ENCODE results near the gene UTP3.
"Not testable (repeated sequence)": the region's sequence is repeated elsewhere in the genome, so short reads cannot be mapped to it uniquely, and the experiment has no call there.

Gene UTP3, protein sequence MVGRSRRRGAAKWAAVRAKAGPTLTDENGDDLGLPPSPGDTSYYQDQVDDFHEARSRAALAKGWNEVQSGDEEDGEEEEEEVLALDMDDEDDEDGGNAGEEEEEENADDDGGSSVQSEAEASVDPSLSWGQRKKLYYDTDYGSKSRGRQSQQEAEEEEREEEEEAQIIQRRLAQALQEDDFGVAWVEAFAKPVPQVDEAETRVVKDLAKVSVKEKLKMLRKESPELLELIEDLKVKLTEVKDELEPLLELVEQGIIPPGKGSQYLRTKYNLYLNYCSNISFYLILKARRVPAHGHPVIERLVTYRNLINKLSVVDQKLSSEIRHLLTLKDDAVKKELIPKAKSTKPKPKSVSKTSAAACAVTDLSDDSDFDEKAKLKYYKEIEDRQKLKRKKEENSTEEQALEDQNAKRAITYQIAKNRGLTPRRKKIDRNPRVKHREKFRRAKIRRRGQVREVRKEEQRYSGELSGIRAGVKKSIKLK

DNA sequence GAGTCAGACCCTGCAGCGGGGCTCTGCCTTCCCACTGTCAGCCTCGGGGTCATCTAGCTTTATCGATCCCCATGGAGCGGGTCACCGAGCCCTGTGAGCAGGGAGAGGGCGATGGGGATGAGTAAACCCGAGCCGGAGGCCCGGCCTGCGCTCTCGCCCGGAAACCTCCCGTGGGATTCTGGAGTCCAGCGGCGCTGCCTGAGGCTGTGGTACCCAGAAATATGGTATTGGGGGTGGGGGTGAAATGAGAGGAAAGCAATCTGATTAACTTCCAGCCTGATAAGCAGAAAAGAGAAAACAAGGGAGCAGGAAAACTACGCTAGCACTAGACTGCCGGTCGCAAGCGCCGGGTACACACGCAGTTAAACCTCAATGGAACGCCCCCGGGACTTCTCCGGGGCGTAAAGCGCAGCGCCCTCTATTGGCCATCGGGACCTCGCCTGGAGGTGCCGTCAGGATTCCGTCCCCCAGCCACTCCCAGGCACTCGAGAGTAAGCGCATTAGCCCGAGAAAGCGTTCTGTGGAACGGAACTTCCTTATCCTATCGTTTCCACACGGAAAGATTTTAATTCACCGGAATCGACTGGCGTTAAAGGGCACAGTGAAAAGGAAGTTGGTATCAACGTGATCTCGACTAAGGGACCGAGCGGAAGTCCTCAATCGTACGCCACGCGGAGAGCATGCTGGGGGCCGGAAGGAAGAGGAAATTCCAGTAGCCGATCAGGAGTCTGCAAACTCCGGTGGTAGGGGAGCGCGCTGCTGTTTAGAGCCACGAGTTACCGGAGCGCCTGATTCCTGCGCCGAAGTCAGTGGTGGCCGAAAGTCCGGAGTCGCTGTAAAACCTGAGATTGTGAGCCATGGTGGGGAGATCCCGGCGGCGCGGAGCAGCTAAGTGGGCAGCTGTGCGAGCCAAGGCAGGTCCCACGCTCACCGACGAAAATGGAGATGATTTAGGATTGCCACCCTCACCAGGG is at the start of gene UTP3:
Gene UTP3 (plus strand): TSS at position 712 of the 974 bp plus-strand sequence. CDS start 146 bp downstream, at position 858.
- H3K4me1 ChIP-seq, result peaks cover 44% of the 10 kb centered on the region
- peak within 1 kb of the TSS; percentile 92 for H3K9ac ChIP-seq

DNA sequence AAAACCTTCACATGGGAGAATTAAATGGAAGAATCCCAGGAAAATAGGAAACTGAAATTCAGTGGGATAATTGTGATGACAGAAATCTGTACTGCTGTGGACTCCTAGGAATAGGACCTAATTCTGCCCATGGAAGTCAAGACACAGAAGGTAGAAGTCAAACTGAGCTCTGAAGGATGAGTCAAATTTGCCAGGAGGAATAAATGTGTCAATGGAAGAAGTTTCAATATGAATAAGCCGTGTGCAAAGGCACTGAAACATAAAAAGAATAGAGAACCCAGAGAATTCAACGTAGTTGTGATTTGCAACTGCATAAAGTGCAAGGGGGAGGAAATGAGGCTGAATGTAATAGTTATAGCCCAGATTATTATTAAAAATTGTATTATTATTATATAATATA is 48.1 kb upstream of the UTP3 start:
- no peaks in the 10 kb centered on the region for H3K9me3 ChIP-seq
- H3K27me3 ChIP-seq, result no peaks in the 10 kb centered on the region
- H3K4me1 ChIP-seq, result no peaks in the 10 kb centered on the region
- no peak for TF ChIP-seq Cebpa-rat (IDR thresholded peaks at IDR 0.05)
- no peaks in the 10 kb centered on the region for H3K36me3 ChIP-seq
- H4K20me1 ChIP-seq, result no peaks in the 10 kb centered on the region
- H3K9ac ChIP-seq, result no peak overlapping the region
- H3K4me2 ChIP-seq, result no peak overlapping the region
- H3K4me3 ChIP-seq, result no peak overlapping the region
- no peak overlapping the region for H3K27ac ChIP-seq

More for the DNA sequence above, at the start of gene UTP3:
- peak within 1 kb of the TSS; percentile 85 for H3K4me3 ChIP-seq
- peak within 1 kb of the TSS; percentile 94 for H3K27ac ChIP-seq
- peaks cover 40% of the 10 kb centered on the region for H4K20me1 ChIP-seq
- peak within 1 kb of the TSS; percentile 89 for H3K4me2 ChIP-seq
- H3K36me3 ChIP-seq, result peaks cover 11% of the 10 kb centered on the region; the same call in 1 of the 2 replicates
- no peaks in the 10 kb centered on the region for H3K9me3 ChIP-seq
- no peaks in the 10 kb centered on the region for H3K27me3 ChIP-seq
- TF ChIP-seq Cebpa-rat (IDR thresholded peaks at IDR 0.05), result no peak

DNA sequence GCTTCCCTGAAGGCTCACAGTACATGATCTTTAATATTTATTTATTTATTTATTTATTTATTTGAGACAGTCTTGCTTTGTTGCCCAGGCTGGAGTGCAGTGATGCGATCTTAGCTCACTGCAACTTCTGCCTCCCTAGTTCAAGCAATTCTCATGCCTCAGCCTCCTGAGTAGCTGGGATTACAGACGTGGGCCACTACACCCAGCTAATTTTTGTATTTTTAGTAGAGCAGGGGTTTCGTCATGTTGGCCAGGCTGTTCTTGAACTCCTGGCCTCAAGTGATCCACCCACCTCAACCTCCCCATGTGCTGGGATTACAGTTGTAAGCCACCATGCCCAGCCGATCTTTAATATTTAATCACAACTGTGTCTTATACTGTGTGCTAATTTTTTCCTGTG is 37.6 kb upstream of the UTP3 start:
- not testable (repeated sequence) for H3K36me3 ChIP-seq, H3K4me2 ChIP-seq, H3K27ac ChIP-seq

DNA sequence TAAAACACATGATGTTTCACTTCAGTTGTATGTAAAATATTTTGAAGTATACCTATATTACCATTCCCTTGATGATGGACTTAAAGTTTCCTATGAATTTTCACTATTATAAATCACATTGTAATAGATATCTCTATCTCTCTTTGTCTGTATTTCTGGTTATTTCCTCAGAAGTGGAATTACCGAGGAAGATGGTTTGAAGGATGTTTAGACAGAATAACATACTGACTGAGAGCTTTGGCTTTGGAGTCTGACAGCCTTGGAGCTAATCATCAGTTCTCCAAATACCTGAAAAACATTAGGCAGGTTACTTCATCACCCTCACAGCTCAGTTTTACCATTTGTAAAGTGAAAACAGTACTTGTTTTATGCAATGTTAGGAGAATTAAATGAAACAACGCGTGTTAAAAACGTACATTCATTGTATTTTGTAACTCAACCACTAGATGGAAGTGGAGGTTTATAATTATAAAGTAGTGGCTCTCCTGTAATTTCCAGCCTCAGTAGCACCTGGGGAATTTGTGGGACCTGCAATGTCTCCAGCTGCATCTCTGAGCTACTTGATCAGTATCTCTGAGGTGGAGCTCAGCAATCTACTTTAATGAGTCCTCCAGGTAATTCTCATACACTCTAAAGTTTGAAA is 36.3 kb upstream of the UTP3 start:
- no peaks in the 10 kb centered on the region for H4K20me1 ChIP-seq
- H3K4me1 ChIP-seq, result no peaks in the 10 kb centered on the region
- no peak for TF ChIP-seq Cebpa-rat (IDR thresholded peaks at IDR 0.05)
- no peak overlapping the region for H3K27ac ChIP-seq
- no peaks in the 10 kb centered on the region for H3K36me3 ChIP-seq
- no peaks in the 10 kb centered on the region for H3K27me3 ChIP-seq
- no peak overlapping the region for H3K4me3 ChIP-seq
- H3K9ac ChIP-seq, result no peak overlapping the region
- no peaks in the 10 kb centered on the region for H3K9me3 ChIP-seq
- H3K4me2 ChIP-seq, result no peak overlapping the region

More for the DNA sequence above, 37.6 kb upstream of the UTP3 start:
- not testable (repeated sequence) for H3K4me1 ChIP-seq, H3K9ac ChIP-seq, H3K4me3 ChIP-seq, H3K9me3 ChIP-seq, H4K20me1 ChIP-seq, H3K27me3 ChIP-seq

DNA sequence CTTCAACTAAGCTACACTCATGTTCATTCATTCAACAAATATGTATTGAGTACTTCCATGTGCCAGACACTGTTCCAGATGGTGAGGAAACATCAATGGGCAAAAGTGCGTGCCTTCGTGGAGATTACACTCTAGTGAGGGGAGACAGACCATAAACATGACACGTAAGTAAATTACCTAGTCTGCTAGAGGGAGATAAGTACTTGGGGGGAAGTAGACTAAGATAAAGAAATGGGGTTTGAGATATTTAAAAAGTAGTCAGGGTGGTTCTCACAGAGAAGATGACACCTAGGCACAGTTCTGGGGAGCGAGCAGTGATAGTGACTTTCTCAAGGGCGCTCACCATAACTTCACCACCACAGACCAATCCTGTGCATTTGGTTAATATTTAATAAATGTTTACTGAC is 33.7 kb upstream of the UTP3 start:
- Histone ChIP-seq H3K36me3 (no peaks in the 10 kb centered on the region), H3K9ac (no peak overlapping the region), H3K4me3 (no peak overlapping the region), H3K4me1 (no peaks in the 10 kb centered on the region), H3K27me3 (no peaks in the 10 kb centered on the region), H3K9me3 (no peaks in the 10 kb centered on the region), H3K27ac (no peak overlapping the region), H4K20me1 (no peaks in the 10 kb centered on the region), H3K4me2 (no peak overlapping the region)
- TF ChIP-seq Cebpa-rat (IDR thresholded peaks at IDR 0.05), result no peak

DNA sequence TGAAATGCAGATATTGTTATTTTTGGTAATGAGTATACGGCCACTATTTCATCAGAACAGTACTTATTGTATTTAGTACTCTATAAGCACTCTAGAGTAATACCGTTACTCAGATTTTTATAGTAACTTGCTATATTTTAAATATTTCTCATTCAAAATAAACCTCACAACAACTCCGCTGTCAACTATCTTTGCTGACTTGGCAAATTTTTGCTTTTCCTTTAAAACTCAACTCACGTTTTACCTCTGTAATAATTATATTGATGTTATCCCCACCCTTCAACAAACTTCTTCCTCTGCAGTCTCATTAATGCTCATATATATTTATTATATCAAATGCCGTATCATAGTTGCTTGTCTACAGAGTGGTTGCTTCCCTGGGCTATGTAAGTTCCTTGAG is 31.0 kb upstream of the UTP3 start:
- Histone ChIP-seq H3K4me3 (no peak overlapping the region), H3K9me3 (no peaks in the 10 kb centered on the region), H3K36me3 (no peaks in the 10 kb centered on the region), H3K4me2 (no peak overlapping the region), H3K9ac (no peak overlapping the region), H3K4me1 (no peaks in the 10 kb centered on the region), H3K27me3 (no peaks in the 10 kb centered on the region), H3K27ac (no peak overlapping the region), H4K20me1 (no peaks in the 10 kb centered on the region)
- TF ChIP-seq Cebpa-rat (IDR thresholded peaks at IDR 0.05), result no peak

DNA sequence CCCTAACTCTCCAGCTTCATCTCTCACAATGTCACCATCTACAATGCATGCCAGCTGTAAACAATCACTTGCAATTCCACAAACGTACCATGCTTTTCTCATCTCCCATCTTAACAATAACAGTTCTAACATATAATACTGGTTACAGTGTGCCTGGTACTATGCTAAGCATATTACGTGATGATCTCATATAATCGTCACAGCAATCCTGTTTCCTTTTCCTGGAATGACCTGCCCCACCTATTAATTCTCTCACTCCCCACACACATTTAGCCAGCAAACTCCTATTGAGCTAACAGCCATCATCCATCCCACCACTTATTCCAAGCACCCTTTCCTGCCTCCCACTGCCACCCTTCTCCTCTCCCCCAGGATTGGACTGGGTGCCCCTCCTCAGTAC is 29.9 kb upstream of the UTP3 start:
- no peaks in the 10 kb centered on the region for H3K9me3 ChIP-seq
- H3K4me3 ChIP-seq, result no peak overlapping the region
- no peak overlapping the region for H3K27ac ChIP-seq
- H3K36me3 ChIP-seq, result no peaks in the 10 kb centered on the region
- H3K4me2 ChIP-seq, result no peak overlapping the region
- H3K4me1 ChIP-seq, result no peaks in the 10 kb centered on the region
- no peak for TF ChIP-seq Cebpa-rat (IDR thresholded peaks at IDR 0.05)
- no peaks in the 10 kb centered on the region for H4K20me1 ChIP-seq
- no peaks in the 10 kb centered on the region for H3K27me3 ChIP-seq
- H3K9ac ChIP-seq, result no peak overlapping the region

DNA sequence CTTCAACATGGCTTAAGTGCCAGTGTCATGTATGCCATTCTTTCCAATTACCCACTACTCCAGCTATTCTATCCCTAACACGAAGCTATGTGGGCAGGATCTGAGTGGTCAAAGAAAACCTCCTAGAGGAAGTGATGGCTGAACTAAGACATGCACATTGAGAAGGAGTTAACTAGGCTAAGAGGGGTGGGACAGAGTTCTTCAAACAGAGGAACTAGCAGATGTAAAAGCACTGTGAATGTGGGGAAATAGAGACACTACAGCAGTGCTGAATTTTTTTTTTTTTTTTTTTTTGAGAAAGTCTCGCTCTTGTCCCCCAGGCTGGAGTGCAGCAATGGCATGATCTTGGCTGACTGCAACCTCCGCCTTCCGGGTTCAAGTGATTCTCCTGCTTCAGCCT is 28.2 kb upstream of the UTP3 start:
- H3K4me2 ChIP-seq, result no peak overlapping the region
- no peaks in the 10 kb centered on the region for H3K27me3 ChIP-seq
- no peaks in the 10 kb centered on the region for H3K36me3 ChIP-seq
- no peak for TF ChIP-seq Cebpa-rat (IDR thresholded peaks at IDR 0.05)
- H3K9me3 ChIP-seq, result no peaks in the 10 kb centered on the region
- no peak overlapping the region for H3K9ac ChIP-seq
- H3K27ac ChIP-seq, result no peak overlapping the region
- no peaks in the 10 kb centered on the region for H4K20me1 ChIP-seq
- H3K4me3 ChIP-seq, result no peak overlapping the region
- no peaks in the 10 kb centered on the region for H3K4me1 ChIP-seq

DNA sequence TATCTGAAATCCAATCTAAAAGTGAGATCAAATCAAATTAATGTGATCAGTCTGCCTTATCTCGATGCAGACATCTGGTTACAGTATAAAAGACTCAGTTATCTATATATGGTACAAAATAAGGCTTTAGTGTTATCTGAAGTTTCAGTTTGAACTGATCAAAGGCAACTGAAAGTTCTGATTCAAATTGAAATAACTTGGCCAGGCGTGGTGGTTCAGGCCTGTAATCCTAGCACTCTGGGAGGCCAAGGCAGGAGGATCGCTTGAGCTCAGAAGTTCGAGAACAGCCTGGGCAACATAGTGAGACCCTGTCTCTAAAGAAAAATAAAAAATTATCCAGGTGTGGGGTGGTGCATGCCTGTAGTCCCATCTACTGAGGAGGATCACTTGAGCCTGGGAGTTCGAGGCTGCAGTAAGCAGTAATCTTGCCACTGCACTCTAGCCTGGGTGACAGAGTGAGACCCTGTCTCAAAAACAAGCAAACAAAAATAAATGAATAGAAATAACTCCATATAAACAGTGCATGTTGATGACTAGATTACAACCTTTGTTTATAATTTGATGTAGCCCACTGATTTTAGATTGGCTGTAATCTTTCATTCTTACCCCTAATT is 26.9 kb upstream of the UTP3 start:
- not testable (repeated sequence) for H3K27ac ChIP-seq, H3K9me3 ChIP-seq, H3K4me1 ChIP-seq, H3K4me2 ChIP-seq, H3K36me3 ChIP-seq, H3K4me3 ChIP-seq, H4K20me1 ChIP-seq, H3K9ac ChIP-seq, H3K27me3 ChIP-seq

All from BLaER1 (cell line).